ENCODE results near the gene GPT2.

GRCh38 chr16:46848768-46849764 is 35.1 kb upstream of the GPT2 start:
- no peak for TF ChIP-seq CTCF (IDR thresholded peaks at IDR 0.05; ENCODE audit: poor library complexity)
- TF ChIP-seq EZH2 (IDR thresholded peaks at IDR 0.05; ENCODE audit: borderline replicate concordance): no peak

Measured in hepatocyte (in vitro differentiated cells).